ENCODE results near the gene NCOA1.

GRCh38 chr2:24708537-24709152, 217.6 kb downstream of the NCOA1 start:
- no peak for TF ChIP-seq CTCF (IDR thresholded peaks at IDR 0.05; ENCODE audit: poor library complexity)
- no peak for TF ChIP-seq EZH2phosphoT487 (IDR thresholded peaks at IDR 0.05; ENCODE audit: low read depth, severe bottlenecking, unreplicated experiment)
- no peak for TF ChIP-seq EZH2 (IDR thresholded peaks at IDR 0.05; ENCODE audit: borderline replicate concordance)
